ENCODE data around the gene SLC7A4.
A peak's percentile ranks its signal among the peaks of the same experiment; 100 is the strongest.

The SLC7A4 gene

GRCh38 chr22:21025763-21026755, 6.3 kb downstream of the SLC7A4 start:
- no peak overlapping the region for H3K27ac ChIP-seq

GRCh38 chr22:21025266-21025665, 7.1 kb downstream of the SLC7A4 start:
- TF ChIP-seq, protein P1, sequence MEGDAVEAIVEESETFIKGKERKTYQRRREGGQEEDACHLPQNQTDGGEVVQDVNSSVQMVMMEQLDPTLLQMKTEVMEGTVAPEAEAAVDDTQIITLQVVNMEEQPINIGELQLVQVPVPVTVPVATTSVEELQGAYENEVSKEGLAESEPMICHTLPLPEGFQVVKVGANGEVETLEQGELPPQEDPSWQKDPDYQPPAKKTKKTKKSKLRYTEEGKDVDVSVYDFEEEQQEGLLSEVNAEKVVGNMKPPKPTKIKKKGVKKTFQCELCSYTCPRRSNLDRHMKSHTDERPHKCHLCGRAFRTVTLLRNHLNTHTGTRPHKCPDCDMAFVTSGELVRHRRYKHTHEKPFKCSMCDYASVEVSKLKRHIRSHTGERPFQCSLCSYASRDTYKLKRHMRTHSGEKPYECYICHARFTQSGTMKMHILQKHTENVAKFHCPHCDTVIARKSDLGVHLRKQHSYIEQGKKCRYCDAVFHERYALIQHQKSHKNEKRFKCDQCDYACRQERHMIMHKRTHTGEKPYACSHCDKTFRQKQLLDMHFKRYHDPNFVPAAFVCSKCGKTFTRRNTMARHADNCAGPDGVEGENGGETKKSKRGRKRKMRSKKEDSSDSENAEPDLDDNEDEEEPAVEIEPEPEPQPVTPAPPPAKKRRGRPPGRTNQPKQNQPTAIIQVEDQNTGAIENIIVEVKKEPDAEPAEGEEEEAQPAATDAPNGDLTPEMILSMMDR (IDR thresholded peaks at IDR 0.05), result no peak
- no peak for TF ChIP-seq ZFX (IDR thresholded peaks at IDR 0.05; ENCODE audit: borderline replicate concordance)
- H3K27ac ChIP-seq, result no peak overlapping the region

More at GRCh38 chr22:21025763-21026755, 6.3 kb downstream of the SLC7A4 start:
- TF ChIP-seq, protein P1 (IDR thresholded peaks at IDR 0.05), result no peak
- TF ChIP-seq ZFX (IDR thresholded peaks at IDR 0.05; ENCODE audit: borderline replicate concordance), result no peak

GRCh38 chr22:21022955-21023614, 9.3 kb downstream of the SLC7A4 start:
- TF ChIP-seq, protein P1 (IDR thresholded peaks at IDR 0.05), result no peak
- TF ChIP-seq ZFX (IDR thresholded peaks at IDR 0.05; ENCODE audit: borderline replicate concordance), result no peak
- H3K27ac ChIP-seq, result no peak overlapping the region

GRCh38 chr22:21022507-21022906, 9.9 kb downstream of the SLC7A4 start:
- no peak overlapping the region for H3K27ac ChIP-seq
- TF ChIP-seq, protein P1 (IDR thresholded peaks at IDR 0.05), result no peak

DNA sequence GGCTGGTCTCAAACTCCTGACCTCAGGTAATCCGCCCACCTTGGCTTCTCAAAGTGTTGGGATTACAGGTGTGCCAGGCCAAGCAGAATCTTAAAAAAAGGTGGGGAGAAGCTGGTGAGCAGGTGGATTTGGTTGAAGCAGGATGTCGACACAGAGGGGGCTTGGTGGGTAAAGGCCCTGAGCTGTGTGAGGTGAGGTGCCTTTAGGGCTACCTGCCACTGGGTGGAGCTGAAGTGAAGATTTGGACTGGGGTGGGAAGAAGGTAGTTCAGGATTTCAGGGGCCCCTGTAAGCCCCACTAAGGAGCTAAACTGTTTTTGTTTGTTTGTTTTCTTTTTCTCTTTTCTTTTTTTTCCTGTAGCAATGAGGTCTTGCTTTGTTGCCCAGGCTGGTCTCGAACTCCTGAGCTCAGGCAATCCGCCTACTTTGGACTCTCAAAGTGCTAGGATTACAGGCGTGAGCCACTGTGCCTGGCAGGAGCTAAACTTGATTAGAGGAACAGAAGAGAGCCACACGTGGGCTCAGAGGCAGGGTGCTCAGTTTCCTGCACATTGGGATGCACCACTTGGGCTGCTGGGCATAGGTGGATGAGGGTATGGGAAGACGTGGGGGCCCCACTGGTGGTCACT, 11.4 kb downstream of the SLC7A4 start:
- no peak overlapping the region for H3K27ac ChIP-seq
- TF ChIP-seq ZFX (IDR thresholded peaks at IDR 0.05; ENCODE audit: borderline replicate concordance), result no peak
- TF ChIP-seq, protein P1 (IDR thresholded peaks at IDR 0.05), result peak; percentile 52

DNA sequence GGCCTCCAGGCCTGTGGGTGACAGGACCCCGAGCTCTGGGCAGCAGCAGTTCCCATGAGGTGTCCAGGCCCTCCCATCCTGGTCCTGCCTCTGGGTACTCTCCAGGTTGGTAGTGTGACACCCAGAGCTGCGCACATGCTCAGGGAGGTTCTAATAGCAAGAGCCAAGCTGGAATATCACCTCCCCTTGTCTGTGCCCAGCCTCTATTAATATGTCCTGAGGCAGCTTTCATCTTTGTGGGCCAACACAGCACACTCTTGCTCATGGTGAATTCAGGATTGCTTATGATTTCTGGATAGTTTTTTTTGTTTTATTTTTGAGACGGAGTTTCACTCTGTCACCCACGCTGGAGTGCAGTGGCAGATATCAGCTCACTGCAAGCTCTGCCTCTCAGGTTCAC, 14.0 kb downstream of the SLC7A4 start:
- no peak for TF ChIP-seq ZFX (IDR thresholded peaks at IDR 0.05; ENCODE audit: borderline replicate concordance)
- TF ChIP-seq, protein P1 (IDR thresholded peaks at IDR 0.05), result no peak
- no peak overlapping the region for H3K27ac ChIP-seq
